B cell (primary cell): Measurements from ENCODE around the gene ASTN1. TPM values are rescaled to one million over a fixed set of nuclear protein-coding genes. Genes with fewer than 3 reads are reported as not detected.

Experiments
- ATAC-seq: fragments of 200-7000 bp; cut with Tn5 transposase; one replicate; pipeline ENCODE4 v1.10.0; 2021; ENCODE audit warnings: low read depth, mild to moderate bottlenecking, moderate number of reproducible peaks, moderate library complexity
- CTCF ChIA-PET: fragments of 350-600 bp; sonication (Branson Sonifier 250); formaldehyde crosslinking; loops from one replicate; lab custom pipeline; 2021; ENCODE audit warnings: antibody characterized with exemption, inconsistent platforms; lab: Charles Lee
- POLR2A ChIA-PET: fragments of 350-600 bp; sonication (Branson Sonifier 250); formaldehyde crosslinking; loops from one replicate; lab custom pipeline; 2021; ENCODE audit warnings: antibody characterized with exemption; lab: Charles Lee
- DNase-seq: peaks from one replicate; pipeline ENCODE4 v3.0.0; 2013
- H2AFZ ChIP-seq: 2 replicates; pipeline ENCODE4 v1.6.1; 2012; ENCODE audit warnings: mild to moderate bottlenecking, low read depth, low read length; ENCODE audit not compliant: insufficient read depth, poor library complexity, severe bottlenecking
- H3K27ac ChIP-seq, 2 donors: 1 replicate in 1 of 2; 2 replicates in 1 of 2; pipeline ENCODE4 v1.5.1; 2012 to 2013; ENCODE audit warnings: low read length in 2 of 2, mild to moderate bottlenecking in 2 of 2, moderate library complexity in 1 of 2
- H3K27me3 ChIP-seq, 4 experiments: fragments of 200-600 bp in 1 of 4; sonication (generic) in 1 of 4; replicated peaks in 1 of 4; 1 replicate in 2 of 4; 2 replicates in 2 of 4; pipeline versions ENCODE4 v1.6.1 to v1.7.0; 2013 to 2016; ENCODE audit warnings: low read length in 3 of 4, mild to moderate bottlenecking in 2 of 4, mixed read lengths in 1 of 4, moderate library complexity in 1 of 4; ENCODE audit not compliant: insufficient read depth in 4 of 4, control insufficient read depth in 3 of 4; ENCODE audit errors: control extremely low read depth in 1 of 4
- H3K36me3 ChIP-seq, 2 experiments: replicated peaks in 1 of 2; 1 replicate in 1 of 2; 2 replicates in 1 of 2; pipeline versions ENCODE4 v1.6.1 to v1.7.1; 2013; ENCODE audit warnings: low read length in 1 of 2; ENCODE audit not compliant: insufficient read depth in 2 of 2, control insufficient read depth in 1 of 2; ENCODE audit errors: control extremely low read depth in 1 of 2, extremely low read depth in 1 of 2
- H3K4me1 ChIP-seq, 2 donors: fragments of 200-600 bp in 1 of 2; sonication (generic) in 1 of 2; 1 replicate in 1 of 2; 2 replicates in 1 of 2; pipeline versions ENCODE4 v1.5.1 to v1.6.1; 2013 to 2017; ENCODE audit warnings: low read length in 2 of 2; ENCODE audit not compliant: control insufficient read depth in 2 of 2, insufficient read depth in 2 of 2
- H3K4me2 ChIP-seq: replicated peaks from 2 replicates; pipeline ENCODE3; 2012; ENCODE audit warnings: mild to moderate bottlenecking, low read depth, low read length; ENCODE audit not compliant: poor library complexity, severe bottlenecking
- H3K4me3 ChIP-seq, 5 experiments: fragments of 200-600 bp in 1 of 5; sonication (generic) in 1 of 5; 1 replicate in 3 of 5; 2 replicates in 2 of 5; pipeline versions ENCODE4 v1.5.1 to v1.7.0; 2011 to 2016; ENCODE audit warnings: low read length in 4 of 5, mild to moderate bottlenecking in 4 of 5, low read depth in 2 of 5, control low read depth in 1 of 5, moderate library complexity in 1 of 5; ENCODE audit not compliant: insufficient read depth in 1 of 5; ENCODE audit errors: control extremely low read depth in 1 of 5, extremely low read depth in 1 of 5
- H3K79me2 ChIP-seq: fragments of 200-600 bp; sonication (generic); one replicate; pipeline ENCODE4 v1.6.0; 2016; ENCODE audit warnings: low read length; ENCODE audit not compliant: control insufficient read depth, insufficient read depth
- H3K9ac ChIP-seq: fragments of 200-600 bp; sonication (generic); 2 replicates; pipeline ENCODE4 v1.6.1; 2017; ENCODE audit warnings: mild to moderate bottlenecking, low read length, moderate library complexity
- H3K9me3 ChIP-seq, 3 donors: one replicate each; pipeline versions ENCODE4 v1.6.1 to v1.7.1; 2013; ENCODE audit warnings: low read length in 2 of 3; ENCODE audit not compliant: control insufficient read depth in 2 of 3, insufficient read depth in 1 of 3; ENCODE audit errors: control extremely low read depth in 1 of 3
- H4K20me1 ChIP-seq: 2 replicates; pipeline ENCODE4 v1.6.0; 2012; ENCODE audit warnings: mild to moderate bottlenecking, low read length; ENCODE audit not compliant: insufficient read depth, control insufficient read depth, poor library complexity, severe bottlenecking
- H3K27ac Mint-ChIP-seq: one replicate; pipeline ENCODE4 v1.8.0; 2021; ENCODE audit warnings: mixed read lengths
- H3K27me3 Mint-ChIP-seq: one replicate; pipeline ENCODE4 v1.8.0; 2021; ENCODE audit warnings: mixed read lengths
- H3K4me1 Mint-ChIP-seq: one replicate; pipeline ENCODE4 v1.8.0; 2021; ENCODE audit warnings: mixed read lengths
- H3K4me3 Mint-ChIP-seq: one replicate; pipeline ENCODE4 v1.8.0; 2021; ENCODE audit warnings: mixed read lengths
- H3K9me3 Mint-ChIP-seq: one replicate; pipeline ENCODE4 v1.8.0; 2022; ENCODE audit warnings: mixed read lengths; ENCODE audit not compliant: insufficient read depth
- CTCF ChIP-seq: fragments of 200-600 bp; IDR thresholded peaks from one replicate; pipeline ENCODE4 v1.8.0; 2022; ENCODE audit warnings: antibody characterized with exemption, mild to moderate bottlenecking
- EZH2 ChIP-seq: IDR thresholded peaks from 2 replicates; pipeline ENCODE4 v1.6.1; 2012; ENCODE audit warnings: borderline replicate concordance, low read depth, mild to moderate bottlenecking, moderate library complexity, low read length; ENCODE audit not compliant: insufficient read depth, poor library complexity, severe bottlenecking
- WGBS: methylation state at CpG from one replicate; pipeline ENCODE4 v1.1.5; 2013; ENCODE audit warnings: missing lambda C conversion rate; ENCODE audit not compliant: insufficient coverage; 5-methylcytosine and 5-hydroxymethylcytosine counted together
- intact Hi-C: fragments of 100-400 bp; cut with micrococcal nuclease; formaldehyde crosslinking; loops from one replicate; pipeline ENCODE4 v1.10.0; 2022
- polyA plus RNA-seq: library from polyadenylated mRNA; depleted of rRNA; stranded (reverse); fragments of >200 nt; gene quantifications from 2 replicates; pipeline ENCODE4 v1.2.3, GENCODE V29; 2012
- total RNA-seq, 2 donors: library from RNA; stranded (reverse); fragments of 120-200 nt in 1 of 2; gene quantifications; 1 replicate in 1 of 2; 2 replicates in 1 of 2; pipeline versions ENCODE4 v1.2.3 to v1.2.4, GENCODE V29; 2013 to 2022

The ASTN1 gene
- total and polyA plus RNA-seq, 2 donors (not counting 1 experiment from before 2014, with no cell fraction given), result not detected

- POLR2A ChIA-PET, result no interaction called here
- CTCF ChIA-PET, result interaction anchor here (0.6 kb wide), 1 partner anchor 1417 kb away, joined by 3 read pairs; no protein-coding TSS in a partner anchor
- H3K4me2 ChIP-seq, result no peak overlapping the region
Observed at GRCh38 chr1:177017287-177017852, 147.1 kb downstream of the ASTN1 start.

GRCh38 chr1:177014325-177014724 is 150.2 kb downstream of the ASTN1 start:
- Histone ChIP-seq H3K36me3 (no peaks in the 10 kb centered on the region), H3K9me3 (no peaks in the 10 kb centered on the region), H3K4me2 (no peak overlapping the region), H3K4me1 (no peaks in the 10 kb centered on the region), H3K27ac (no peak overlapping the region), H4K20me1 (no peaks in the 10 kb centered on the region), H2AFZ (no peak overlapping the region), H3K27me3 (no peaks in the 10 kb centered on the region), H3K79me2 (no peaks in the 10 kb centered on the region), H3K4me3 (no peak overlapping the region), H3K9ac (no peak overlapping the region)
- no CpG with 5 or more reads among the region's 3 CpGs for WGBS
- Mint-ChIP-seq H3K9me3 (no peaks in the 10 kb centered on the region), H3K27ac (no peak overlapping the region), H3K4me3 (no peak overlapping the region), H3K4me1 (no peaks in the 10 kb centered on the region), H3K27me3 (no peaks in the 10 kb centered on the region)
- ChIA-PET CTCF (no interaction called here), POLR2A (no interaction called here)
- TF ChIP-seq CTCF (no peak), EZH2 (no peak)
- intact Hi-C loops, result no loop called here
- ATAC-seq (no peak), DNase-seq (no peak)

More at GRCh38 chr1:177017287-177017852, 147.1 kb downstream of the ASTN1 start:
- H3K27me3 Mint-ChIP-seq, result peaks cover 3% of the 10 kb centered on the region
- 86% methylated on average over 11 of the region's 12 CpGs for WGBS
- no peak overlapping the region for H2AFZ ChIP-seq
- no peaks in the 10 kb centered on the region for H3K36me3 ChIP-seq
- H3K27ac ChIP-seq, result no peak overlapping the region
- no peak overlapping the region for H3K9ac ChIP-seq
- no peak overlapping the region for H3K4me3 ChIP-seq
- H3K4me1 Mint-ChIP-seq, result no peaks in the 10 kb centered on the region
- H3K9me3 Mint-ChIP-seq, result no peaks in the 10 kb centered on the region
- ATAC-seq, result no peak
- DNase-seq, result no peak
- no peak overlapping the region for H3K4me3 Mint-ChIP-seq
- H3K4me1 ChIP-seq, result no peaks in the 10 kb centered on the region
- no peaks in the 10 kb centered on the region for H3K27me3 ChIP-seq
- no peak overlapping the region for H3K27ac Mint-ChIP-seq
- H4K20me1 ChIP-seq, result no peaks in the 10 kb centered on the region
- intact Hi-C loops, result no loop called here
- no peaks in the 10 kb centered on the region for H3K9me3 ChIP-seq
- TF ChIP-seq CTCF (no peak), EZH2 (no peak)
- no peaks in the 10 kb centered on the region for H3K79me2 ChIP-seq
